ENCODE data around the gene TP53I3. TPM values are rescaled to one million over a fixed set of nuclear protein-coding genes. Genes with fewer than 3 reads are reported as not detected.

TP53I3 gene
- total RNA-seq, 2 donors from 2014 or later = 1.8 to 2.6 TPM

GRCh38 chr2:24076849-24077534, 7.6 kb downstream of the TP53I3 start:
- DNase-seq (ENCODE audit: low spot score in 2 of 2) = peak; percentile 13 to 58
- H3K9me3 Mint-ChIP-seq = no peaks in the 10 kb centered on the region
- H3K27ac Mint-ChIP-seq = peak overlapping the region; percentile 90 to 97
- peaks cover 18 to 19% of the 10 kb centered on the region in 2 donors for H3K36me3 Mint-ChIP-seq
- no peak for ATAC-seq

GRCh38 chr2:24075915-24076848, 8.5 kb downstream of the TP53I3 start, which contains the start of gene SF3B6:
SF3B6 (minus strand) TSS chr2:24076326; CDS start chr2:24076229, 97 bp downstream.
- DNase-seq (ENCODE audit: low spot score in 2 of 2) (peak; percentile 99), ATAC-seq (peak; percentile 91 to 93)
- H3K9me3 Mint-ChIP-seq = no peaks in the 10 kb centered on the region
- peaks cover 18 to 19% of the 10 kb centered on the region in 2 donors for H3K36me3 Mint-ChIP-seq
- H3K27ac Mint-ChIP-seq = peak within 1 kb of the TSS; percentile 90 to 97

- peaks cover 18 to 19% of the 10 kb centered on the region in 2 donors for H3K36me3 Mint-ChIP-seq
- DNase-seq (ENCODE audit: low spot score in 2 of 2) = no peak
- peak overlapping the region; percentile 90 to 97 for H3K27ac Mint-ChIP-seq
- no peak for ATAC-seq
- H3K9me3 Mint-ChIP-seq = no peaks in the 10 kb centered on the region
Measured at GRCh38 chr2:24075259-24075658, 9.4 kb downstream of the TP53I3 start.

- Mint-ChIP-seq H3K27ac (no peak overlapping the region), H3K36me3 (peaks cover 19 to 23% of the 10 kb centered on the region in 2 donors), H3K9me3 (no peaks in the 10 kb centered on the region)
- no peak for ATAC-seq
- no peak for DNase-seq (ENCODE audit: low spot score in 2 of 2)
Measured at GRCh38 chr2:24073816-24074215, 10.8 kb downstream of the TP53I3 start.

GRCh38 chr2:24072259-24072658, 12.4 kb downstream of the TP53I3 start:
- no peaks in the 10 kb centered on the region for H3K9me3 Mint-ChIP-seq
- peak overlapping the region; percentile 35 to 73 for H3K27ac Mint-ChIP-seq
- no peak for ATAC-seq
- DNase-seq (ENCODE audit: low spot score in 2 of 2) = no peak
- peaks cover 19 to 25% of the 10 kb centered on the region in 2 donors for H3K36me3 Mint-ChIP-seq

- ATAC-seq = peak; percentile 51 to 66
- DNase-seq (ENCODE audit: low spot score in 2 of 2) = no peak
- no peak overlapping the region for H3K27ac Mint-ChIP-seq
- H3K36me3 Mint-ChIP-seq = peaks cover 0 to 7% of the 10 kb centered on the region in 2 donors
- H3K9me3 Mint-ChIP-seq = no peaks in the 10 kb centered on the region
Measured at GRCh38 chr2:24065341-24065740, 19.3 kb downstream of the TP53I3 start.

GRCh38 chr2:24058564-24059271, 25.9 kb downstream of the TP53I3 start:
- no peaks in the 10 kb centered on the region for H3K9me3 Mint-ChIP-seq
- ATAC-seq = no peak
- no peaks in the 10 kb centered on the region for H3K36me3 Mint-ChIP-seq
- no peak for DNase-seq (ENCODE audit: low spot score in 2 of 2)
- H3K27ac Mint-ChIP-seq = no peak overlapping the region

- DNase-seq (ENCODE audit: low spot score in 2 of 2) (no peak), ATAC-seq (no peak)
- Mint-ChIP-seq H3K9me3 (no peaks in the 10 kb centered on the region), H3K36me3 (no peaks in the 10 kb centered on the region), H3K27ac (no peak overlapping the region)
Measured at GRCh38 chr2:24055750-24056149, 28.9 kb downstream of the TP53I3 start.

GRCh38 chr2:24054366-24055010, 30.1 kb downstream of the TP53I3 start:
- Mint-ChIP-seq H3K9me3 (no peaks in the 10 kb centered on the region), H3K27ac (no peak overlapping the region), H3K36me3 (no peaks in the 10 kb centered on the region)
- ATAC-seq (no peak), DNase-seq (ENCODE audit: low spot score in 2 of 2) (no peak)

- Mint-ChIP-seq H3K36me3 (no peaks in the 10 kb centered on the region), H3K9me3 (no peaks in the 10 kb centered on the region), H3K27ac (no peak overlapping the region)
- ATAC-seq (no peak), DNase-seq (ENCODE audit: low spot score in 2 of 2) (no peak)
Measured at GRCh38 chr2:24052951-24053350, 31.7 kb downstream of the TP53I3 start.

- peaks cover 6 to 9% of the 10 kb centered on the region in 2 donors for H3K36me3 Mint-ChIP-seq
- H3K27ac Mint-ChIP-seq = no peak overlapping the region
- DNase-seq (ENCODE audit: low spot score in 2 of 2) = no peak
- ATAC-seq = no peak
- no peaks in the 10 kb centered on the region for H3K9me3 Mint-ChIP-seq
Measured at GRCh38 chr2:24051833-24052232, 32.8 kb downstream of the TP53I3 start.

GRCh38 chr2:24050041-24050979, 34.3 kb downstream of the TP53I3 start:
- Mint-ChIP-seq H3K27ac (no peak overlapping the region), H3K9me3 (no peaks in the 10 kb centered on the region), H3K36me3 (peaks cover 6 to 9% of the 10 kb centered on the region in 2 donors)
- peak in 1 of 2 donors; percentile 14 for DNase-seq (ENCODE audit: low spot score in 2 of 2)
- ATAC-seq = no peak

- Mint-ChIP-seq H3K36me3 (peaks cover 6 to 9% of the 10 kb centered on the region in 2 donors), H3K9me3 (no peaks in the 10 kb centered on the region), H3K27ac (no peak within 1 kb of the TSS)
- peak in 1 of 2 donors; percentile 65 for DNase-seq (ENCODE audit: low spot score in 2 of 2)
- peak; percentile 2 to 50 for ATAC-seq
Measured at GRCh38 chr2:24049485-24050021, 35.1 kb downstream of the TP53I3 start, which contains the start of gene FKBP1B. FKBP1B (plus strand) TSS chr2:24049741; CDS start chr2:24049850, 109 bp downstream.

GRCh38 chr2:24048769-24049484, 35.7 kb downstream of the TP53I3 start:
- ATAC-seq = no peak
- H3K27ac Mint-ChIP-seq = no peak overlapping the region
- H3K36me3 Mint-ChIP-seq = peaks cover 6 to 9% of the 10 kb centered on the region in 2 donors
- no peak for DNase-seq (ENCODE audit: low spot score in 2 of 2)
- H3K9me3 Mint-ChIP-seq = no peaks in the 10 kb centered on the region

All from activated naive CD4-positive, alpha-beta T cell treated with anti-CD3 and anti-CD28 coated beads, Interleukin-2, amount 50 U/mL, for 72 hours (primary cell).